ENCODE data around the gene NDOR1. TPM values are rescaled to one million over a fixed set of nuclear protein-coding genes. Genes with fewer than 3 reads are reported as not detected.

The NDOR1 gene
- total RNA-seq, 2 donors from 2014 or later, result 5.9 to 6.5 TPM

DNA sequence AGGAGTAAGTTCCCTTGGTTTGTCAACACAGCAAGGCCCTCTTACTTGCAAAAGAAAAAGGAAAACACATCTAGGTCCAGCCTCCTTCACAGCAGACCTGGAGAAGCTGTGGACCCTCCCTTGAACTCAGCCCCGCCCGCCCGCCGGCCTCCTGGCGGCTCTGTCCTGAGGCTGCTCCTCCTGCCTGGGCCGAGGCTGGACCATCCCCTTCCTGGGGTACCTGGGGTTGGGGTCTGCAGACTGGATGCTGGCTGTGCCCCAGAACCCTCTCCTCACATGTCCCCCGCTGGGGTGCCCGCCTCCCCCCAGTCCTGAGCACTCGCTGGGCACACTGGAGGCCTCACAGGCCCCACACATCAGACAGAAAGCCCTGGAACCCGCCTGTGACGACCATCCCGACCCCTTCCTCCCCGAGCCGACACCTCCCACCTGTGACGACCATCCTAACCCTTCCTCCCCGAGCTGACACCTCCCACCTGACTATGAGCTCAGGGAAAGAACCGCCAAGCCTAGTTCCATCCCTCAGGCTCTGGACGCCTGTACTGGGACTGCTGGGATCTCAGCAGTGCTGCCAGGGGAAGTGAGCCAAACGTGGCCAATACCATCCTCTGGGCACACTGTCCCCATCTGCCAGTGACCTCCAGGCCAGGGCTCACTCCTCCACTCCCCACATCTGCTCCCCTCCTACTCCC, 26.4 kb upstream of the NDOR1 start:
- intact Hi-C loops (cut with DNase I), result no loop called here
- no peak for ATAC-seq

DNA sequence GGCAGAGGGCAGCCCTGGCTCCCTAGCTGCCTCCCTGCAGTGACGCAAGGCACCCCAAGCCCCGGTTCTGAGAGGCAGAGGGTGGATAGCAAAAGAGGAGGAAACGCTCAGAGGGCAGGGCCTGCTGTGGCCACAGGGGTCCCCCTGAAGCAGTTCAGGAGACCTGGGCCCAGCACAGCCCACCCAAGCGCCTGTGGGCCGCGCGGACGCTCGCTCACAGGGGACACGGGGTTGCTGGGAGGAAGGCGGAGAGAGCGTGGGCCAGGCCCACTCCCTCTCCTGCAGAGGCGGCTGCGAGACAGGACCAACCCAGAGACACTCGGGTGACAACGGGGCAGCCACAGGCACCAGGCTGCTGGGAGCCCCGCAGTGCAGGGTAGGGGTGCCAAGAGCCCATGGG, 25.7 kb upstream of the NDOR1 start:
- intact Hi-C loops (cut with DNase I), result loop anchor here in 1 of 2 donors (10.0 kb wide), 1 partner anchor 55 kb away; no protein-coding TSS in a partner anchor
- DNase-seq, result no peak
- ATAC-seq, result no peak

More for the DNA sequence above, 26.4 kb upstream of the NDOR1 start:
- DNase-seq, result no peak

DNA sequence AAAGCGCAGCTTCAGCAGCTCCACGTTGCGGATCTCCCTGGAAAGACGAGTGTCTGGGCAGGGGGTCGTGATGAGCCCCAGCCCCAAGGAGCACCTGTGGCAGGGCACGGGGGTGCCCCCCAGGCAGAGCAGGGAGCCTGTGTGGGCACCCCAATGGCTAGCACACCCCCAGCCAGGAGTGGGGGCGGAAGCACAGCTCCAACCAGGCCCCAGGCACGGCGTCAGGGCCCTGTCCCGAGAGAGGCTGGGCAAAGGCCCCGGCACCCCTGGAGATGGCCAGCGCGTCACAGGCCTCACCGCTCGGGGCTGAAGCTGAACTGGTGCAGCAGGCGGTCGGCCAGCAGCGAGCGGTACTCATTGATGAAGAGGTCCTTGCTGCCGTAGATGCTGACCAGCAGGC, 25.0 kb upstream of the NDOR1 start:
- DNase-seq (no peak), ATAC-seq (no peak)
- intact Hi-C loops (cut with DNase I), result loop anchor here in 1 of 2 donors (10.0 kb wide), 1 partner anchor 56 kb away; no protein-coding TSS in a partner anchor

DNA sequence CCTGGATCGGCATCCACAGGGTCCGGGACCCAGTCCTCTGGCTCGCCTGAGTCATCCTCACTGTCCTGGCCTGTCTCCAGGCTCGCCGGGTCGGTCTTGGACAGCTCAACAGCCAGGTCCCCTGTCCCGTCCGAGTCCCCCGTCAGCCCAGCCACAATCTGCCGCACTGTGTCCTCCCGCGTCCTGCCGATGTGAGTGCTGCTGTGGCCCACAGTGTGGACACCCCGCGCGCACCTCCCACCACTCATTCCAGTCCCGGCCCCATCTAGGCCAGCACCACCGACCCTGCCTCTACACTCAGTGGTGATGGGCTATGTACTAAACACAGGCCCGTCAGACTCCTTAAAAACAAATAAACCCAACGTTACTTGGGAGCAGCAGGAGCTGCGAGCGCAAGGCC, 23.8 kb upstream of the NDOR1 start:
- DNase-seq (no peak), ATAC-seq (no peak)
- intact Hi-C loops (cut with DNase I), result loop anchor here in 1 of 2 donors (10.0 kb wide), 1 partner anchor 57 kb away; no protein-coding TSS in a partner anchor

DNA sequence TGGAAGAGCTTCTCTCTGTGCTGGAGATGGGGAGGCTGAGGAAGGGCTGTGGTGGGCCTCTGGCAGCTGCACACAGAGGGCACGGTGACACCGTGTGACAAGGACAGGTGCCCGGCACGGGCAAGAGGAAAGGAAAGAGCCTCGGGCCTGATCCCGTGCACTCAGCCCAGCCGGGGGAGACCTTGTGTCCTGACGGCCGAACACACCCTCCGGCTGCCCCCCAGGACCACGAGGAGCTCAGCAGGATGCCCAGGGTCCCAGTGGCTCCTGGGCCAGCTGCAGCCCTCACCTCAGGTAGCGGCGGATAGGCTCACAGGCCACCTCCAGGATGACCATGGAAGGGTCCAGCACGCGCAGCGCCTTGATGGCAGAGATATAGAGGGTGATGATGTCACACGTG, 22.7 kb upstream of the NDOR1 start:
- ATAC-seq, result no peak
- intact Hi-C loops (cut with DNase I), result loop anchor here in 1 of 2 donors (10.0 kb wide), 1 partner anchor 58 kb away; no protein-coding TSS in a partner anchor
- DNase-seq, result no peak

DNA sequence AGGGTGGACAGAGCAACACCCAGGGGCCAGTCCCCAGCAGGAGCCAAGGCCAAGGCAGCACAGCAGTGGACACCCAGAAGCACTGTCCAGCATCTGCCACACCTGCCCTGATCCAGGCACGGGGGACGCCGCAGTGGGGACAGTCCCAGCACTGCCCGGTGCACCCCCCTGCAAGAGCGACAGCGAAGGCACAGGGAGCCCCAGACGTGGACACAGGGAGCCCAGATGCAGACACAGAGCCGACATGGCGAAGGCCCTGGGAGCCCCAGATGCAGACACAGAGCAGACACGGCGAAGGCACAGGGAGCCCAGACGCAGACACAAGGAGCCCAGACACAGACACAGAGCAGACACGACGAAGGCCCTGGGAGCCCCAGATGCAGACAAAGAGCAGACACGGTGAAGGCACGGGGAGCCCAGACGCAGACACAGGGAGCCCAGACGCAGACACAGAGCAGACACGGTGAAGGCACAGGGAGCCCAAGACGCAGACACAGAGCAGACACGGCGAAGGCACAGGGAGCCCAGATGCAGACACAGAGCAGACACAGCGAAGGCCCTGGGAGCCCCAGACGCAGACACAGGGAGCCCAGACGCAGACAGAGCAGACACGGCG, 21.4 kb upstream of the NDOR1 start:
- intact Hi-C loops (cut with DNase I), result loop anchor here in 1 of 2 donors (10.0 kb wide), 1 partner anchor 59 kb away; no protein-coding TSS in a partner anchor
- no peak for DNase-seq

DNA sequence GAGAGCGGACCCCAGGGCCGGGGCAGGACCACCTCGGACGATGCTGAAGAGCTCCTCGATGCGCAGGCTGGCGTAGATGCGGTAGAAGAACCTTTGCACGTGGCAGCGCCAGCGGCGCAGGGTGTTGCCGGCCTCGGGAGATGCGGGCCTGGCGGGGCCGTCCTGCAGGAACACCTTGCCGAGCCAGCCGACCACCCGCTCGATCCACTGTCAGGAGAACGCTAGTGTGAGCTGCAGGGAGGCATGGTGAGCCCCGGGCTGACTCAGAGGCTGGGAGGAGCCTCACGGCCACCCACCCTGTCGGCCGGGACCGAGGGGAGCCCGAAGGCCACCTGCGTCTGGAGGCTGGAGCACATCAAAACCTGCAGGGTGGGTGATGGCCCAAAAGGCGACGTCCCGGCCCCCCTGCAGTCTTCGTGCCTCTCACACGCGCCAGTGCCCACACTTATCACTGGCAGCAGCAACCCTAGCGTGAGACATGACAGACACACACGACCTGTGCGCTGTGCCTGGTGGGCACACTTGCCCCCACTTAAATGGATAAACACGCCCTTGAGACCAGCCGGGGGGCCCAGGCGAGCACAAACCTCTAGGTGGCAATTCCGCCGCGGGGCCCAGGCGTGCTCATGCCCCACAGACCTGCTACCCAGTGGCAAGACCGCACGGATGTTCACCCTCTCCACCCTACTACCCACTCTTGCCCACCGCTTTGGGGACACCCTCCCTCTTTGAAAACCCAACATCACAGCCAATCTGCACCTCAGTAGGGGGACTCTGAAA, 20.4 kb upstream of the NDOR1 start:
- ATAC-seq, result no peak
- intact Hi-C loops (cut with DNase I), result loop anchor here in 1 of 2 donors (10.0 kb wide), 1 partner anchor 60 kb away; no protein-coding TSS in a partner anchor

More for the DNA sequence above, 21.4 kb upstream of the NDOR1 start:
- no peak for ATAC-seq

DNA sequence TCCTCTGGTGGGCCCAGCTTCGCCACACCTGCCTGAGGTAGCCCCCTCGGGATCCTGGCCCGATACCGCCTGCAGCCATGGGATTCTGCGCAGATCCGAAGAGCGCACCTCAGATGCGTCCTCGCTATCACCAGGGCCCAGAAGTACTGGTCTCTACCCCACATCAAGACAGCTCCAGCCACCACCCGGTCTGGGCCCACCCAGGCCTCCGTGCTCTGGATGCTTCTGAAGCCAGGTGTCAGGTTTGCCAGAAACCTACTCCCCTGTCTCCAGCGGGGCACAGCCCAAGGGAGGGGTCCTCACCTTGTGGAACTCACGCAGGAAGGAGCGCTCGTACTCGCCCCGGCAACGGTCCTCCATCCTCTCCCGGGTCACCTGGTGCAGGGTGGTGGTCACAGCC, 19.6 kb upstream of the NDOR1 start:
- intact Hi-C loops (cut with DNase I), result loop anchor here in 1 of 2 donors (10.0 kb wide), 1 partner anchor 61 kb away; no protein-coding TSS in a partner anchor
- no peak for ATAC-seq
- no peak for DNase-seq

More for the DNA sequence above, 20.4 kb upstream of the NDOR1 start:
- DNase-seq, result no peak

DNA sequence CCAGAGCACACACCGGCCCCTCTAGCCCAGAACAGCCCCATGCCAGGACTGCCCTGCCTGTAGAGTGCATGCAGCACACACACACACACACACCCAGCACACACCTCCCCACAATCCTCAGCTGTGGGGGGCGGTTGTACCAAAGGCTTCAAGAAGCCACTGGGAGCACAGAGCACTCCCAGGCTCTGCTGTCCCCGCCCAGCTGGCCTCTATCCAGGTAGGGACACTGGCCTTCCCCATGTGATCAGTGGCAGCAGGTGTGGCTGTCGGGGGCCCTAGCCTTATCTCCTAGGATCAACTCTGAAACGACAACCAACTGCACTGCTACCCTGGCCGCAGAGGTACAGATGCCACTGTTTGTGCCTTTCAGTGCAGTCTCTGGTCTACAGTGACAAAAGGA, 19.1 kb upstream of the NDOR1 start:
- DNase-seq (no peak), ATAC-seq (no peak)
- intact Hi-C loops (cut with DNase I), result loop anchor here in 1 of 2 donors (10.0 kb wide), 1 partner anchor 62 kb away; no protein-coding TSS in a partner anchor

DNA sequence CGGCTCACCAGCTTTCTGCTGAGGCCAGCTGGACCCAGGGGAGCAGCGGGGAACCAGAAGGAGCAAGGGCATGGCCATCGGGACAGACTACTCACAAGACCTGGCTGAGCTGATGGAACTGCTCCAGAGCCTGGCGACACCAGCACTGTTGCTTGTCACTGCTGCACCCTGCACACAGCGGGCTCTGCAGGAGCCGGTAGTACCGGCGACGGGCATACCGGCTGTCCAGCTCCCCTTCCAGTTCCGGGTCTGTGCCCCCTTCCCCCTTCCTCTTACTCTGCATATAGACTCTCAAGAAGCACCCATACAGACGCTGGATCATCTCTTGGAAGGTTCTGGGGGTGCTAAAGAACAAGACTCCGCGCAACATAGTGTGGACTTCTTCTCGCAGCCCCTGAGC, 18.1 kb upstream of the NDOR1 start:
- ATAC-seq, result no peak
- intact Hi-C loops (cut with DNase I), result loop anchor here in 1 of 2 donors (10.0 kb wide), 1 partner anchor 63 kb away; no protein-coding TSS in a partner anchor
- DNase-seq, result no peak

DNA sequence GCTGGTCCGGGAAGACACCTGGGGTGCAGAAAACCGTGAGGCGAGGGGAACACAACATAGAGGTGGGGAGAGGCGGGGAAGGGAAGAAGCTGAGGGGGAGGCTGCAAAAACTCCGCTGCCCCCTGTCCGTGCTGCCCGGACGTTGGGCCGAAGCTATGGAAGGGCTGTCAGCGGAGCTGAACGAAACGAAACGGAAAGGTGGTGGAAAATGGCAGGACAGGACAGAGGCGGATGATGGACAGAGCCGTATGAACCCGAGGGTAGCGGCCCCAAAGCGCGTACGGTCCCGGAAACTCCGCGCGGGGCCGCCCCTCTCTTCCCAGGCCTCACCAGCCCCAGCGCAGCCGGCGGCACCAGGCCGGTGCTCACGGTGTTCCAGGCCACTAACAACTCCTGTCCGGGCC, 17.4 kb upstream of the NDOR1 start:
- no peak for DNase-seq
- ATAC-seq, result no peak
- intact Hi-C loops (cut with DNase I), result loop anchor here in 1 of 2 donors (10.0 kb wide), 1 partner anchor 63 kb away; no protein-coding TSS in a partner anchor

DNA sequence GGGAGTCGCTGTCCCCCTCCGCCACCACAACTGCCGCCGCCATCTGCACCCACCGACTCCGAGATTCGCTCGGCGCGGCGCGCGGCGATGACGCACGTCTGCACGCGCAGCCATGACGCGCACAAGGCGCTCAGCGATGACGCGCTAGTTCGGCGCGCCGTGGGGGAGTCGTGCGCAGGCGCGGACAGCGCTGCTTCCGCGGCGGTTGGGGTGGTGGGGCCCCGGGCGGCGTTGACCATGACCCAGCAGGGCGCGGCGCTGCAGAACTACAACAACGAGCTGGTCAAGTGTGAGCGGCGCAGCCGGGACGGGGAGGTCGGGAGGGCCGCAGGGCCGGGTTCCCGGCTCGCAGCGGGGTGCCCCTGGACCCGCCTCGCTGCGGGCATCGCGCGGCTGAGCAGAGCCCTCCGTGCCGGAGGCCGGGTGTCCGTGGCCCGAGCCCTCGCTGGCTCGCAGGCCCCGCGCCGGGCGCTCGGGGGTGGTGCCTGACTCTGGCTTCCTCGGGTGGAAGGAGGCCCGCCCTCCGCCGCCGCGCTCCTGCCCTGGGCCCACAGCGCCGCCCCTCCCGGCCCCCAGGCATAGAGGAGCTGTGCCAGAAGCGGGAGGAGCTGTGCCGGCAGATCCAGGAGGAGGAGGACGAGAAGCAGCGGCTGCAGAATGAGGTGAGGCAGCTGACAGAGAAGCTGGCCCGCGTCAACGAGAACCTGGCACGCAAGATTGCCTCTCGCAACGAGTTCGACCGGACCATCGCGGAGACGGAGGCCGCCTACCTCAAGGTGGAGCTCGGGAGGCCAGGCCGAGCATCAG, 16.8 kb upstream of the NDOR1 start, which contains the start of the genes ANAPC2 and SSNA1:
Gene ANAPC2 (minus strand): TSS at position 71 of the 807 bp plus-strand sequence. CDS start 28 bp downstream, at position 43.
Gene SSNA1 (plus strand): TSS at position 187 of the 807 bp plus-strand sequence. CDS start 51 bp downstream, at position 238.
- ATAC-seq, result peak; percentile 92 to 93
- intact Hi-C loops (cut with DNase I), result loop anchor here in 1 of 2 donors (10.0 kb wide), 1 partner anchor 64 kb away; no protein-coding TSS in a partner anchor
- DNase-seq, result peak; percentile 93

DNA sequence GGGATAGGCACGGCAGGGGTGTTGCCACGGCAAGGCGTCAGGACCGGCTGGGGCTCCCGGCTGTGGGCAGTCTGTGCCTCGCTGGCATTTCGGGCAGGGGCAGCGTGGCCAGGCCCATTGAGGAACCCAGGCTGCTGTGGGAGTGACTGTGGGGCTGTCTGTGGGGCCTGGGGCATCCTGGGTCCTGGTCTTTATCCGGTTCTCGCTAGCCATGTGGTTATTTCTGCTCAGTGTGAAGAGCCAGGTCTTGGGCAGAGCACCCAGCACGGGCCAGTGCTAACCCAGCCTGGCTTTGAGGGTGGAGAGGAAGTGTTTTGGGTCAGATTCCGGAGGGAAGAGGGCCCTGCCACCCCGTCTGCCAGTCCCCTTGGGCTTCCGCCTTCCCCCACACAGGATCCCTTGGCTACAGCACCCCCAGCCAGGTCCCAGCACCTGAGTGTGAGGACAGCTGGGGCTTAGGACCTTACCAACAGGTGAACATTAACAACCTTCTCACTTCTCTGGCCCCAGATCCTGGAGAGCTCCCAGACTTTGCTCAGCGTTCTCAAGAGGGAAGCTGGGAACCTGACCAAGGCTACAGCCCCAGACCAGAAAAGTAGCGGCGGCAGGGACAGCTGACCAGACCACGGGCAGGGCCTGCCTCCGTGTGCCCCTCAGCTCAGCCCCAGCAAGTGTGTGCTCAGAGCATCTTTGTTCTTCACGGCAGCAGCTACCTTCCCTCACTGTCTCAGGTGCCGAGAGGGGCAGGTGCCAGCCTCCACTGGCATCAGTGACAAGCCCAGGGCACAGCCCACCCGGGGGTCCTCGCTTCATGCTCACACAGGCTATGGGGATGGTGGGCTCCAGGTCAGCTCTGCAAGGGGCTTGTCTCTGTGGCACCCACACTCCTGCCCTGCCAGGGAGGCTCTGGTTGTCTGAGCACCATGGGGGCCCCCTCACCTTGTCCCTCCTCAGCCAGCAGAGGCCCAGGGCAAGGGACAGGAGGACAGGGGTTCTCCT, 15.9 kb upstream of the NDOR1 start:
- ATAC-seq, result no peak
- intact Hi-C loops (cut with DNase I), result loop anchor here in 1 of 2 donors (10.0 kb wide), 1 partner anchor 65 kb away; no protein-coding TSS in a partner anchor
- no peak for DNase-seq

DNA sequence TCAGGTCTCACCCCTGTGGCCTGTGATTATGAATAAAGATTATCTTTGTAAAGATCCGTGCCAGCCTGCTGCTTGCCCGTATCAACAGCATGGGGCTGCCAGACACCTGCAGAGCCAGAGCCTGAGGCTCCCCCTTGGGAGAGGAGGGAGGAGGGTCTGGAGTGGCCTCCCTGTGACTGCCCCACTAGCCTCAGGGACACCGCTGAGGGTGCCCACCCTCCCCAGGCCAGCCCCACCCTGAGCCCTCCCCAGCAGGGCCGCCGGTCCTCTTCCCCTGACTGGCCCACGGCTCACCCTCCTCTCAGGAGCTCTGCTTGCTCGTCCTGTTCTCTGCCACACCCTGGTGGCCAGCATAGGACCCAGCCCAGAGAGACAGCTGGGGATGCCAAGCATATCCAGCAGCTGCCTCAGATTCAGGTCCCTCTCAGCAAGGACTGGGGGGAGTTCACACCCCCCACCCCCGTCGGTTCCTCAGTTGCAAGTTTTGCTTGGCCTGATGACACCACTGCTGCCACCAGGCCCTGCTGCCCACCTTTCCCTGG, 15.1 kb upstream of the NDOR1 start:
- ATAC-seq, result no peak
- no peak for DNase-seq
- intact Hi-C loops (cut with DNase I), result no loop called here

DNA sequence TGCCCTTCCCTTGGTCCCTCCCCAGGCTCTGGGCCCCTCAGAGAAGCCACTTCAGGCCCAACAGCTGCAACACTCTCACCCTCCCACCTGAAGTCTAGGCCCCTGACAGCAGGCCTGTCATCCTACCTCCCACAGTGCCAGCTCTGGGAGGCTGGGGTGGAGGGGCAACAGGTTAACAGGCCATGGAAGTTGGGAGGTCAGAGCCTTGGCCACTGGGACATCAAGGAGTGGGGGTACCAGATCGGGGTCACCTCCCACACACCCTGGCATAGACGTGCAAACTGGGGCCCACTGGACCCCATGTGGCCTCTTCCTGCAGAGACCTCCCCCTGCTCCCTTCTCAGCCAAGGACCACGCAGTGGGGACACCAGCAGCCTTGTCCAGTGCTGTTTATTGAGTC, 14.3 kb upstream of the NDOR1 start:
- intact Hi-C loops (cut with DNase I), result no loop called here
- ATAC-seq (no peak), DNase-seq (no peak)

DNA sequence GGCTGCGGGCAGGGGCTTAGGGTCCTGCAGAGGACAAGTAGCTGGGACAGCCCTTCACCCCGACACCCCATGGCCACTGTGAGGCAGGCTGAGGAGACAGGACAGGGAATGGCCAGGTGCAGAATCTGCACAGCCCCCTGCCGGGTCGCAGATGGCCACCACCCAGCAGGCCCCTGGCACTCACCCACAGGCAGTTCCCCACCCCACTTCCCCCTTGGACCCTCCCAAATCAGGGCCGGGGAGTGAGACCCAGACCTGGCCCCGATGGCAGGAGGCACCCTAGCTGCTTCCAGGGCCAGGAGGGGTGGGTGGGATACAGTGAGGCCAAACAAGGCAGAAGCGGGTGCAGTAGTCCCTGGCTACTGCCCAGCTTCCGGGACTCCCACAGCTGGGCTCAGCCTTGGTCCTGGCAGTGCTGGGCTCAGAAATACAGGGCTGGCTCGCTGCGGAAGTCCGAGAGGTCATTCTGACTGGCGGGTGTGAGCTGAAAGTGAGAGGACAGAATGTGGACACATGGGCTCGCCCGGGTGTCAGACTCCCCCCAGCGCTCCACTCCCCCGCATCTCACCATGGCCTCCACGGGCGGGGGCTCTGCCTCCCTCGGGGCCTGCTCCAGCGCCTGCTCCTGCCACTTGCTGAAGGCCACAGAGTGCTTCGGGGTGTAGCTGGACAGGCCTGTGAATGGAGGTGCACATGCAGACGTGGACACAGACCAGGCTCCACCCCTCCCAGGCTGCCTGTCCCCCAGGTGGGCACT, 13.6 kb upstream of the NDOR1 start:
- no peak for ATAC-seq
- DNase-seq, result no peak
- intact Hi-C loops (cut with DNase I), result no loop called here

Data from left cardiac atrium (tissue), 4 donors.